ENCODE results near the gene CLIC6.

Gene CLIC6

GRCh38 chr21:34764715-34765284 is 96.0 kb downstream of the CLIC6 start:
- no peak overlapping the region for H3K4me3 ChIP-seq (ENCODE audit: low read length)
- H3K27me3 ChIP-seq (ENCODE audit: control insufficient read depth, insufficient read depth, low read length): no peaks in the 10 kb centered on the region
- H3K9ac ChIP-seq (ENCODE audit: low read length): no peak overlapping the region
- no peaks in the 10 kb centered on the region for H3K4me1 ChIP-seq (ENCODE audit: control insufficient read depth, insufficient read depth, low read length)
- no peaks in the 10 kb centered on the region for H3K36me3 ChIP-seq (ENCODE audit: control insufficient read depth, insufficient read depth, low read length)
- no peaks in the 10 kb centered on the region for H3K9me3 ChIP-seq (ENCODE audit: control insufficient read depth, low read length)

- no peaks in the 10 kb centered on the region for H3K36me3 ChIP-seq (ENCODE audit: control insufficient read depth, insufficient read depth, low read length)
Measured at GRCh38 chr21:34765619-34766018, 96.8 kb downstream of the CLIC6 start.

GRCh38 chr21:34766862-34767261 is 98.1 kb downstream of the CLIC6 start:
- H3K4me1 ChIP-seq (ENCODE audit: control insufficient read depth, insufficient read depth, low read length): no peaks in the 10 kb centered on the region
- H3K9me3 ChIP-seq (ENCODE audit: control insufficient read depth, low read length): no peaks in the 10 kb centered on the region
- no peak overlapping the region for H3K4me3 ChIP-seq (ENCODE audit: low read length)
- no peaks in the 10 kb centered on the region for H3K36me3 ChIP-seq (ENCODE audit: control insufficient read depth, insufficient read depth, low read length)
- no peaks in the 10 kb centered on the region for H3K27me3 ChIP-seq (ENCODE audit: control insufficient read depth, insufficient read depth, low read length)
- no peak overlapping the region for H3K9ac ChIP-seq (ENCODE audit: low read length)

More at GRCh38 chr21:34765619-34766018, 96.8 kb downstream of the CLIC6 start:
- Histone ChIP-seq H3K4me3 (ENCODE audit: low read length) (no peak overlapping the region), H3K9ac (ENCODE audit: low read length) (no peak overlapping the region), H3K4me1 (ENCODE audit: control insufficient read depth, insufficient read depth, low read length) (no peaks in the 10 kb centered on the region), H3K9me3 (ENCODE audit: control insufficient read depth, low read length) (no peaks in the 10 kb centered on the region), H3K27me3 (ENCODE audit: control insufficient read depth, insufficient read depth, low read length) (no peaks in the 10 kb centered on the region)
